Measurements from ENCODE around the gene CTSG. TPM values are rescaled to one million over a fixed set of nuclear protein-coding genes. Genes with fewer than 3 reads are reported as not detected.

CTSG gene
- total RNA-seq, 1 experiment from 2014 or later: not detected

DNA sequence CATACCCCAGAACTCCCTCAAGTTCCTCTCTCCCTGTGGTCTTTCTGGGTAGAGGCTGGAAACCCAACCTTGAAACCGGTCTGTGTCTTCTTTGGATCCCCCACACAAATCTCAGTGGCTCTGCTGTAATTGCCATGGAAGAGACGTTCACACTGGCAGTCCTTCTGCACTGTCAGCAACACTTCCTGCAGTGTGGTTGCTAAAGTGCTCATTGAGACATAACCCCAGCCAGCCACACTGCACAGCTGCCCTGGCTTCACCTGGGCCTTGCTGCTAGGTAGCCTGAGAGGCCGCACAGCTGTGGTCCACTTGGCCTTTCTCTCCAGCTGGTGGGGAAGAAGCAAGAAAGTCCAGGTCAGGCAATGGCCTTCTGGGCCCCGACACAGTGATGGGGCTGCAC, 31.0 kb upstream of the CTSG start:
- no peak overlapping the region for H3K27ac ChIP-seq (ENCODE audit: insufficient read length, low read depth, low read length)
- H3K27ac Mint-ChIP-seq: no peak overlapping the region
- no peaks in the 10 kb centered on the region for H3K9me3 ChIP-seq (ENCODE audit: control insufficient read depth, low read depth, low read length)

More for the DNA sequence above, 31.0 kb upstream of the CTSG start:
- no peak overlapping the region for H4K91ac ChIP-seq (ENCODE audit: insufficient read length, low read depth, low read length)
- no peak overlapping the region for H3K4ac ChIP-seq (ENCODE audit: low read depth, low read length)
- no peaks in the 10 kb centered on the region for H3K79me1 ChIP-seq (ENCODE audit: insufficient read depth, low read depth, low read length, poor library complexity, severe bottlenecking)
- H3K4me1 ChIP-seq (ENCODE audit: insufficient read depth, low read length): no peaks in the 10 kb centered on the region
- no peak overlapping the region for H2BK120ac ChIP-seq (ENCODE audit: low read depth, low read length, poor library complexity, severe bottlenecking)
- no peak overlapping the region for H4K5ac ChIP-seq (ENCODE audit: insufficient read length, low read depth, low read length)
- no peak overlapping the region for H3K56ac ChIP-seq (ENCODE audit: insufficient read length, low read depth, low read length)
- no peak overlapping the region for H2BK5ac ChIP-seq (ENCODE audit: insufficient read length, low read length)
- no peak overlapping the region for H2BK20ac ChIP-seq (ENCODE audit: low read depth, low read length, poor library complexity, severe bottlenecking)
- no peak for DNase-seq
- H2BK15ac ChIP-seq (ENCODE audit: low read depth, low read length): no peak overlapping the region
- H4K20me1 ChIP-seq (ENCODE audit: control insufficient read depth, insufficient read depth, insufficient read length): no peaks in the 10 kb centered on the region
- no peak overlapping the region for H2BK12ac ChIP-seq (ENCODE audit: insufficient read length, low read depth, low read length)
- no peak overlapping the region for H2AK5ac ChIP-seq (ENCODE audit: insufficient read length, low read length)
- no CpG with 5 or more reads among the region's 4 CpGs for WGBS (ENCODE audit: extremely low coverage, insufficient read length, low lambda C conversion rate)
- H3K79me2 ChIP-seq (ENCODE audit: insufficient read depth, low read length): no peaks in the 10 kb centered on the region
- H3T11ph ChIP-seq (ENCODE audit: low read length): no peak overlapping the region
- no peak overlapping the region for H3K23ac ChIP-seq (ENCODE audit: insufficient read length, low read depth, low read length)
- no peaks in the 10 kb centered on the region for H3K27me3 ChIP-seq (ENCODE audit: insufficient read depth, low read length)
- no peak overlapping the region for H3K4me3 Mint-ChIP-seq
- no peak overlapping the region for H4K8ac ChIP-seq (replicated peaks; ENCODE audit: insufficient read length, low read depth, low read length)
- H3K4me2 ChIP-seq (ENCODE audit: insufficient read depth, insufficient read length, low read length): no peak overlapping the region
- peaks cover 2% of the 10 kb centered on the region for H3K27me3 Mint-ChIP-seq (ENCODE audit: low read depth)
- no peaks in the 10 kb centered on the region for H3K23me2 ChIP-seq (ENCODE audit: insufficient read length, low read depth, low read length, poor library complexity, severe bottlenecking)
- no peak overlapping the region for H2AFZ ChIP-seq (ENCODE audit: low read length)
- no peak overlapping the region for H3K18ac ChIP-seq (ENCODE audit: insufficient read length, low read depth, low read length)
- H3K4me1 Mint-ChIP-seq: no peaks in the 10 kb centered on the region
- no peak overlapping the region for H3K9ac ChIP-seq (ENCODE audit: extremely low read depth, insufficient read length, low read length)
- H3K14ac ChIP-seq (ENCODE audit: insufficient read depth, low read length): no peak overlapping the region
- TF ChIP-seq, protein P1, sequence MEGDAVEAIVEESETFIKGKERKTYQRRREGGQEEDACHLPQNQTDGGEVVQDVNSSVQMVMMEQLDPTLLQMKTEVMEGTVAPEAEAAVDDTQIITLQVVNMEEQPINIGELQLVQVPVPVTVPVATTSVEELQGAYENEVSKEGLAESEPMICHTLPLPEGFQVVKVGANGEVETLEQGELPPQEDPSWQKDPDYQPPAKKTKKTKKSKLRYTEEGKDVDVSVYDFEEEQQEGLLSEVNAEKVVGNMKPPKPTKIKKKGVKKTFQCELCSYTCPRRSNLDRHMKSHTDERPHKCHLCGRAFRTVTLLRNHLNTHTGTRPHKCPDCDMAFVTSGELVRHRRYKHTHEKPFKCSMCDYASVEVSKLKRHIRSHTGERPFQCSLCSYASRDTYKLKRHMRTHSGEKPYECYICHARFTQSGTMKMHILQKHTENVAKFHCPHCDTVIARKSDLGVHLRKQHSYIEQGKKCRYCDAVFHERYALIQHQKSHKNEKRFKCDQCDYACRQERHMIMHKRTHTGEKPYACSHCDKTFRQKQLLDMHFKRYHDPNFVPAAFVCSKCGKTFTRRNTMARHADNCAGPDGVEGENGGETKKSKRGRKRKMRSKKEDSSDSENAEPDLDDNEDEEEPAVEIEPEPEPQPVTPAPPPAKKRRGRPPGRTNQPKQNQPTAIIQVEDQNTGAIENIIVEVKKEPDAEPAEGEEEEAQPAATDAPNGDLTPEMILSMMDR (conservative IDR thresholded peaks at IDR 0.05): no peak
- H3K9me3 Mint-ChIP-seq: peaks cover 0 to 78% of the 10 kb centered on the region in 2 experiments; a peak in 2 of 5 replicates
- H3K36me3 Mint-ChIP-seq (ENCODE audit: insufficient read depth in 1 of 3, low read depth in 3 of 3): peaks cover 0 to 39% (median 0%) of the 10 kb centered on the region in 3 experiments; a peak in 2 of 7 replicates

All from H9 (cell line).